GM23338 (cell line): ENCODE results near the gene ERN1. TPM values are rescaled to one million over a fixed set of nuclear protein-coding genes. Genes with fewer than 3 reads are reported as not detected.

ENCODE experiments used
- ATAC-seq: fragments of 200-7000 bp; cut with Tn5 transposase; 3 replicates; pipeline ENCODE4 v1.9.1; 2020
- DNase-seq: peaks from one replicate; pipeline ENCODE4 v3.0.0-alpha.2; 2015; ENCODE audit warnings: low spot score
- H2AFZ ChIP-seq: fragments of 200-600 bp; sonication (generic); 2 replicates; pipeline ENCODE4 v1.8.0; 2016; ENCODE audit warnings: antibody characterized with exemption, mild to moderate bottlenecking, moderate library complexity
- H3F3A ChIP-seq: fragments of 200-600 bp; sonication (generic); replicated peaks from 2 replicates; pipeline ENCODE4 v1.8.0; 2017; ENCODE audit warnings: antibody characterized with exemption, mixed run types, low read depth
- H3K27ac ChIP-seq: fragments of 200-600 bp; sonication (generic); 2 replicates; pipeline ENCODE4 v1.6.1; 2016; ENCODE audit warnings: low read depth
- H3K27me3 ChIP-seq: fragments of 200-600 bp; sonication (generic); 2 replicates; pipeline ENCODE4 v1.8.0; 2016; ENCODE audit warnings: mild to moderate bottlenecking, mixed run types, moderate library complexity; ENCODE audit not compliant: insufficient read depth
- H3K36me3 ChIP-seq: fragments of 200-600 bp; sonication (generic); 2 replicates; pipeline ENCODE4 v1.8.0; 2016; ENCODE audit warnings: mild to moderate bottlenecking; ENCODE audit not compliant: insufficient read depth
- H3K4me1 ChIP-seq: fragments of 200-600 bp; sonication (generic); 2 replicates; pipeline ENCODE4 v1.8.0; 2016; ENCODE audit warnings: mild to moderate bottlenecking, moderate library complexity; ENCODE audit not compliant: insufficient read depth
- H3K4me2 ChIP-seq: fragments of 200-600 bp; sonication (generic); 2 replicates; pipeline ENCODE4 v1.7.1; 2017; ENCODE audit warnings: mixed run types
- H3K4me3 ChIP-seq: fragments of 200-600 bp; sonication (generic); 2 replicates; pipeline ENCODE4 v1.6.1; 2016; ENCODE audit warnings: mixed run types
- H3K79me2 ChIP-seq: fragments of 200-600 bp; sonication (generic); replicated peaks from 2 replicates; pipeline ENCODE4 v1.8.0; 2017; ENCODE audit warnings: mild to moderate bottlenecking; ENCODE audit not compliant: insufficient read depth
- H3K9me2 ChIP-seq: fragments of 200-600 bp; sonication (generic); 2 replicates; pipeline ENCODE4 v1.8.0; 2017; ENCODE audit not compliant: insufficient read depth
- H4K20me1 ChIP-seq: fragments of 200-600 bp; sonication (generic); replicated peaks from 2 replicates; pipeline ENCODE4 v1.8.0; 2017; ENCODE audit warnings: mild to moderate bottlenecking; ENCODE audit not compliant: insufficient read depth
- H3K27ac Mint-ChIP-seq: 2 replicates; pipeline ENCODE4 v1.8.0; 2020; ENCODE audit warnings: inconsistent platforms, mild to moderate bottlenecking, moderate library complexity, mixed read lengths
- H3K27me3 Mint-ChIP-seq: 3 replicates; pipeline ENCODE4 v1.8.0; 2022; ENCODE audit warnings: low read depth, mild to moderate bottlenecking, moderate library complexity, mixed read lengths, inconsistent platforms; ENCODE audit not compliant: insufficient read depth, poor library complexity
- H3K36me3 Mint-ChIP-seq: 3 replicates; pipeline ENCODE4 v1.8.0; 2021; ENCODE audit warnings: low read depth, mild to moderate bottlenecking, inconsistent platforms, moderate library complexity, mixed read lengths
- H3K4me1 Mint-ChIP-seq: 3 replicates; pipeline ENCODE4 v1.8.0; 2020; ENCODE audit warnings: mild to moderate bottlenecking, inconsistent platforms, mixed read lengths
- H3K4me3 Mint-ChIP-seq: 3 replicates; pipeline ENCODE4 v1.8.0; 2021; ENCODE audit warnings: moderate library complexity, mild to moderate bottlenecking, inconsistent platforms, mixed read lengths
- H3K9me3 Mint-ChIP-seq: 3 replicates; pipeline ENCODE4 v1.8.0; 2020; ENCODE audit warnings: moderate library complexity, mild to moderate bottlenecking, inconsistent platforms, mixed read lengths
- CREB1 ChIP-seq: fragments of 250-450 bp; sonication (Bioruptor Pico); IDR thresholded peaks from 2 replicates; pipeline ENCODE4 v1.5.0; 2020; ENCODE audit warnings: low read depth, mild to moderate bottlenecking, moderate library complexity
- ETS1 ChIP-seq: IDR thresholded peaks from 2 replicates; pipeline ENCODE4 v1.6.1; 2016; ENCODE audit warnings: antibody characterized with exemption
- EZH2 ChIP-seq: fragments of 200-600 bp; sonication (generic); IDR thresholded peaks from one replicate; pipeline ENCODE4 v1.8.0; 2017; ENCODE audit warnings: antibody characterized with exemption, mild to moderate bottlenecking, low read depth; ENCODE audit not compliant: unreplicated experiment
- EZH2phosphoT487 ChIP-seq: fragments of 200-600 bp; sonication (generic); IDR thresholded peaks from one replicate; pipeline ENCODE4 v1.8.1; 2018; ENCODE audit warnings: antibody characterized with exemption; ENCODE audit not compliant: unreplicated experiment
- JUNB ChIP-seq: IDR thresholded peaks from one replicate; pipeline ENCODE4 v1.6.1; 2016; ENCODE audit warnings: antibody characterized with exemption; ENCODE audit not compliant: unreplicated experiment
- NANOG ChIP-seq: IDR thresholded peaks from 2 replicates; pipeline ENCODE4 v1.6.1; 2016; ENCODE audit warnings: antibody characterized with exemption, borderline replicate concordance
- POLR2AphosphoS5 ChIP-seq: IDR thresholded peaks from 2 replicates; pipeline ENCODE4 v1.6.1; 2016; ENCODE audit warnings: antibody characterized with exemption, low read depth
- ZNF331 ChIP-seq: fragments of 250-450 bp; sonication (Bioruptor Pico); IDR thresholded peaks from 2 replicates; pipeline ENCODE4 v1.5.0; 2020; ENCODE audit warnings: low read depth, mild to moderate bottlenecking, moderate library complexity
- polyA plus RNA-seq: library from polyadenylated mRNA; unstranded; fragments of >200 nt; fragmentation: Nextera tagmentation; extraction: Ambion mirVana; gene quantifications from 2 replicates; pipeline ENCODE4 v1.2.1, GENCODE V29; 2016
- total RNA-seq: library from RNA; depleted of rRNA; stranded (reverse); fragments of >200 nt; shearing (Covaris generic); gene quantifications from 2 replicates; pipeline ENCODE4 v1.2.3, GENCODE V29; 2014
- TF ChIP-seq, protein P1 (sequence below): IDR thresholded peaks from one replicate; pipeline ENCODE4 v1.6.1; 2018; ENCODE audit warnings: antibody characterized with exemption; ENCODE audit not compliant: unreplicated experiment
- TF ChIP-seq, protein P2 (sequence below): fragments of 250-450 bp; sonication (Bioruptor Pico); IDR thresholded peaks from 2 replicates; pipeline ENCODE4 v1.5.0; 2020; ENCODE audit warnings: mild to moderate bottlenecking, moderate library complexity

ERN1 gene
- total and polyA plus RNA-seq, 2 experiments from 2014 or later, result 5.9 to 7.5 TPM

GRCh38 chr17:64115043-64115698, 14.8 kb downstream of the ERN1 start:
- Mint-ChIP-seq H3K4me1 (peaks cover 9% of the 10 kb centered on the region), H3K9me3 (no peaks in the 10 kb centered on the region), H3K27me3 (peaks cover 4% of the 10 kb centered on the region), H3K27ac (no peak overlapping the region), H3K4me3 (no peak overlapping the region), H3K36me3 (no peaks in the 10 kb centered on the region)
- no peak overlapping the region for H3K4me2 ChIP-seq
- no peak for ATAC-seq
- no peak overlapping the region for H2AFZ ChIP-seq
- no peaks in the 10 kb centered on the region for H3K79me2 ChIP-seq
- no peak for TF ChIP-seq EZH2
- TF ChIP-seq POLR2AphosphoS5, result no peak
- TF ChIP-seq ETS1, result no peak
- TF ChIP-seq NANOG, result no peak
- TF ChIP-seq, protein P1, sequence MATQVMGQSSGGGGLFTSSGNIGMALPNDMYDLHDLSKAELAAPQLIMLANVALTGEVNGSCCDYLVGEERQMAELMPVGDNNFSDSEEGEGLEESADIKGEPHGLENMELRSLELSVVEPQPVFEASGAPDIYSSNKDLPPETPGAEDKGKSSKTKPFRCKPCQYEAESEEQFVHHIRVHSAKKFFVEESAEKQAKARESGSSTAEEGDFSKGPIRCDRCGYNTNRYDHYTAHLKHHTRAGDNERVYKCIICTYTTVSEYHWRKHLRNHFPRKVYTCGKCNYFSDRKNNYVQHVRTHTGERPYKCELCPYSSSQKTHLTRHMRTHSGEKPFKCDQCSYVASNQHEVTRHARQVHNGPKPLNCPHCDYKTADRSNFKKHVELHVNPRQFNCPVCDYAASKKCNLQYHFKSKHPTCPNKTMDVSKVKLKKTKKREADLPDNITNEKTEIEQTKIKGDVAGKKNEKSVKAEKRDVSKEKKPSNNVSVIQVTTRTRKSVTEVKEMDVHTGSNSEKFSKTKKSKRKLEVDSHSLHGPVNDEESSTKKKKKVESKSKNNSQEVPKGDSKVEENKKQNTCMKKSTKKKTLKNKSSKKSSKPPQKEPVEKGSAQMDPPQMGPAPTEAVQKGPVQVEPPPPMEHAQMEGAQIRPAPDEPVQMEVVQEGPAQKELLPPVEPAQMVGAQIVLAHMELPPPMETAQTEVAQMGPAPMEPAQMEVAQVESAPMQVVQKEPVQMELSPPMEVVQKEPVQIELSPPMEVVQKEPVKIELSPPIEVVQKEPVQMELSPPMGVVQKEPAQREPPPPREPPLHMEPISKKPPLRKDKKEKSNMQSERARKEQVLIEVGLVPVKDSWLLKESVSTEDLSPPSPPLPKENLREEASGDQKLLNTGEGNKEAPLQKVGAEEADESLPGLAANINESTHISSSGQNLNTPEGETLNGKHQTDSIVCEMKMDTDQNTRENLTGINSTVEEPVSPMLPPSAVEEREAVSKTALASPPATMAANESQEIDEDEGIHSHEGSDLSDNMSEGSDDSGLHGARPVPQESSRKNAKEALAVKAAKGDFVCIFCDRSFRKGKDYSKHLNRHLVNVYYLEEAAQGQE, result no peak
- TF ChIP-seq JUNB, result no peak
- no peak for TF ChIP-seq ZNF331
- TF ChIP-seq, protein P2, sequence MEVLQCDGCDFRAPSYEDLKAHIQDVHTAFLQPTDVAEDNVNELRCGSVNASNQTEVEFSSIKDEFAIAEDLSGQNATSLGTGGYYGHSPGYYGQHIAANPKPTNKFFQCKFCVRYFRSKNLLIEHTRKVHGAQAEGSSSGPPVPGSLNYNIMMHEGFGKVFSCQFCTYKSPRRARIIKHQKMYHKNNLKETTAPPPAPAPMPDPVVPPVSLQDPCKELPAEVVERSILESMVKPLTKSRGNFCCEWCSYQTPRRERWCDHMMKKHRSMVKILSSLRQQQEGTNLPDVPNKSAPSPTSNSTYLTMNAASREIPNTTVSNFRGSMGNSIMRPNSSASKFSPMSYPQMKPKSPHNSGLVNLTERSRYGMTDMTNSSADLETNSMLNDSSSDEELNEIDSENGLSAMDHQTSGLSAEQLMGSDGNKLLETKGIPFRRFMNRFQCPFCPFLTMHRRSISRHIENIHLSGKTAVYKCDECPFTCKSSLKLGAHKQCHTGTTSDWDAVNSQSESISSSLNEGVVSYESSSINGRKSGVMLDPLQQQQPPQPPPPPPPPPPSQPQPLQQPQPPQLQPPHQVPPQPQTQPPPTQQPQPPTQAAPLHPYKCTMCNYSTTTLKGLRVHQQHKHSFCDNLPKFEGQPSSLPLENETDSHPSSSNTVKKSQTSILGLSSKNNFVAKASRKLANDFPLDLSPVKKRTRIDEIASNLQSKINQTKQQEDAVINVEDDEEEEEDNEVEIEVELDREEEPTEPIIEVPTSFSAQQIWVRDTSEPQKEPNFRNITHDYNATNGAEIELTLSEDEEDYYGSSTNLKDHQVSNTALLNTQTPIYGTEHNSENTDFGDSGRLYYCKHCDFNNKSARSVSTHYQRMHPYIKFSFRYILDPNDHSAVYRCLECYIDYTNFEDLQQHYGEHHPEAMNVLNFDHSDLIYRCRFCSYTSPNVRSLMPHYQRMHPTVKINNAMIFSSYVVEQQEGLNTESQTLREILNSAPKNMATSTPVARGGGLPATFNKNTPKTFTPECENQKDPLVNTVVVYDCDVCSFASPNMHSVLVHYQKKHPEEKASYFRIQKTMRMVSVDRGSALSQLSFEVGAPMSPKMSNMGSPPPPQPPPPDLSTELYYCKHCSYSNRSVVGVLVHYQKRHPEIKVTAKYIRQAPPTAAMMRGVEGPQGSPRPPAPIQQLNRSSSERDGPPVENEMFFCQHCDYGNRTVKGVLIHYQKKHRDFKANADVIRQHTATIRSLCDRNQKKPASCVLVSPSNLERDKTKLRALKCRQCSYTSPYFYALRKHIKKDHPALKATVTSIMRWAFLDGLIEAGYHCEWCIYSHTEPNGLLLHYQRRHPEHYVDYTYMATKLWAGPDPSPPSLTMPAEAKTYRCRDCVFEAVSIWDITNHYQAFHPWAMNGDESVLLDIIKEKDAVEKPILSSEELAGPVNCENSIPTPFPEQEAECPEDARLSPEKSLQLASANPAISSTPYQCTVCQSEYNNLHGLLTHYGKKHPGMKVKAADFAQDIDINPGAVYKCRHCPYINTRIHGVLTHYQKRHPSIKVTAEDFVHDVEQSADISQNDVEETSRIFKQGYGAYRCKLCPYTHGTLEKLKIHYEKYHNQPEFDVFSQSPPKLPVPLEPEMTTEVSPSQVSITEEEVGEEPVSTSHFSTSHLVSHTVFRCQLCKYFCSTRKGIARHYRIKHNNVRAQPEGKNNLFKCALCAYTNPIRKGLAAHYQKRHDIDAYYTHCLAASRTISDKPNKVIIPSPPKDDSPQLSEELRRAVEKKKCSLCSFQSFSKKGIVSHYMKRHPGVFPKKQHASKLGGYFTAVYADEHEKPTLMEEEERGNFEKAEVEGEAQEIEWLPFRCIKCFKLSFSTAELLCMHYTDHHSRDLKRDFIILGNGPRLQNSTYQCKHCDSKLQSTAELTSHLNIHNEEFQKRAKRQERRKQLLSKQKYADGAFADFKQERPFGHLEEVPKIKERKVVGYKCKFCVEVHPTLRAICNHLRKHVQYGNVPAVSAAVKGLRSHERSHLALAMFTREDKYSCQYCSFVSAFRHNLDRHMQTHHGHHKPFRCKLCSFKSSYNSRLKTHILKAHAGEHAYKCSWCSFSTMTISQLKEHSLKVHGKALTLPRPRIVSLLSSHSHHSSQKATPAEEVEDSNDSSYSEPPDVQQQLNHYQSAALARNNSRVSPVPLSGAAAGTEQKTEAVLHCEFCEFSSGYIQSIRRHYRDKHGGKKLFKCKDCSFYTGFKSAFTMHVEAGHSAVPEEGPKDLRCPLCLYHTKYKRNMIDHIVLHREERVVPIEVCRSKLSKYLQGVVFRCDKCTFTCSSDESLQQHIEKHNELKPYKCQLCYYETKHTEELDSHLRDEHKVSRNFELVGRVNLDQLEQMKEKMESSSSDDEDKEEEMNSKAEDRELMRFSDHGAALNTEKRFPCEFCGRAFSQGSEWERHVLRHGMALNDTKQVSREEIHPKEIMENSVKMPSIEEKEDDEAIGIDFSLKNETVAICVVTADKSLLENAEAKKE, result no peak
- no peak for TF ChIP-seq CREB1 (CRISPR knock-in tag)
- no peak for TF ChIP-seq EZH2phosphoT487
- H3K27me3 ChIP-seq, result no peaks in the 10 kb centered on the region
- no peak for DNase-seq
- no peaks in the 10 kb centered on the region for H3K36me3 ChIP-seq
- H3K4me1 ChIP-seq, result peaks cover 7% of the 10 kb centered on the region; the same call in 1 of the 2 replicates
- no peak overlapping the region for H3K27ac ChIP-seq
- H4K20me1 ChIP-seq, result no peaks in the 10 kb centered on the region
- H3K9me2 ChIP-seq, result no peaks in the 10 kb centered on the region
- no peak overlapping the region for H3K4me3 ChIP-seq
- H3F3A ChIP-seq, result no peaks in the 10 kb centered on the region
